Mammary epithelial cell (primary cell): ENCODE measurements around the gene JMJD1C.

Source experiments
- EZH2 ChIP-seq: IDR thresholded peaks from 2 replicates; pipeline ENCODE4 v1.6.1; 2012; ENCODE audit warnings: low read length, inconsistent platforms, borderline replicate concordance
- TF ChIP-seq, protein P1 (sequence below), 2 donors: IDR thresholded peaks in 1 of 2; conservative IDR thresholded peaks in 1 of 2; 2 replicates each; pipeline ENCODE4 v1.5.1; 2011 to 2012; ENCODE audit warnings: inconsistent platforms in 2 of 2, low read length in 2 of 2, mild to moderate bottlenecking in 2 of 2, control low read depth in 1 of 2, low read depth in 1 of 2; ENCODE audit not compliant: insufficient read depth in 1 of 2; ENCODE audit errors: extremely low read depth in 1 of 2

DNA sequence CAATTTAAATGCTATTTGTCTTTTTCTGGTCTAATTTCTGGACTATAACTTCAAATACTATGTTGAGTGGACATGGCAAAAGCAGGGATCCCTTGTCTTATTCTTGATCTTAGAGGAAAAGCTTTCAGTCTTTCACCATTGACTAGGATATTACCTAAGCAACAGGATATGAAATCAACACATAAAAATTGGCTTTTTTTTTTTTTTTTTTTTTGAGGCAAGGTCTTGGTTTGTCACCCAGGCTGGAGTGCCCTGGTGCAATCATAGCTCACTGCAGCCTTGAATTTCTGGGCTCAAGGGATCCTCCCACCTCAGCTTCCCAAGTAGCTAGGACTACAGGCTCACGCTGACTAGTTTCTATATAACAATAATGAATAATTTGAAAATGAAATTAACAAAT lies 90.8 kb downstream of the JMJD1C start:
- TF ChIP-seq EZH2: no peak
- TF ChIP-seq, protein P1, sequence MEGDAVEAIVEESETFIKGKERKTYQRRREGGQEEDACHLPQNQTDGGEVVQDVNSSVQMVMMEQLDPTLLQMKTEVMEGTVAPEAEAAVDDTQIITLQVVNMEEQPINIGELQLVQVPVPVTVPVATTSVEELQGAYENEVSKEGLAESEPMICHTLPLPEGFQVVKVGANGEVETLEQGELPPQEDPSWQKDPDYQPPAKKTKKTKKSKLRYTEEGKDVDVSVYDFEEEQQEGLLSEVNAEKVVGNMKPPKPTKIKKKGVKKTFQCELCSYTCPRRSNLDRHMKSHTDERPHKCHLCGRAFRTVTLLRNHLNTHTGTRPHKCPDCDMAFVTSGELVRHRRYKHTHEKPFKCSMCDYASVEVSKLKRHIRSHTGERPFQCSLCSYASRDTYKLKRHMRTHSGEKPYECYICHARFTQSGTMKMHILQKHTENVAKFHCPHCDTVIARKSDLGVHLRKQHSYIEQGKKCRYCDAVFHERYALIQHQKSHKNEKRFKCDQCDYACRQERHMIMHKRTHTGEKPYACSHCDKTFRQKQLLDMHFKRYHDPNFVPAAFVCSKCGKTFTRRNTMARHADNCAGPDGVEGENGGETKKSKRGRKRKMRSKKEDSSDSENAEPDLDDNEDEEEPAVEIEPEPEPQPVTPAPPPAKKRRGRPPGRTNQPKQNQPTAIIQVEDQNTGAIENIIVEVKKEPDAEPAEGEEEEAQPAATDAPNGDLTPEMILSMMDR (conservative IDR thresholded peaks at IDR 0.05 in 1 of 2, IDR thresholded peaks at IDR 0.05 in 1 of 2; ENCODE audit: extremely low read depth in 1 of 2, insufficient read depth in 1 of 2, low read depth in 1 of 2, low read length in 2 of 2): no peak
